ENCODE measurements around the gene AFMID.

The AFMID gene

DNA sequence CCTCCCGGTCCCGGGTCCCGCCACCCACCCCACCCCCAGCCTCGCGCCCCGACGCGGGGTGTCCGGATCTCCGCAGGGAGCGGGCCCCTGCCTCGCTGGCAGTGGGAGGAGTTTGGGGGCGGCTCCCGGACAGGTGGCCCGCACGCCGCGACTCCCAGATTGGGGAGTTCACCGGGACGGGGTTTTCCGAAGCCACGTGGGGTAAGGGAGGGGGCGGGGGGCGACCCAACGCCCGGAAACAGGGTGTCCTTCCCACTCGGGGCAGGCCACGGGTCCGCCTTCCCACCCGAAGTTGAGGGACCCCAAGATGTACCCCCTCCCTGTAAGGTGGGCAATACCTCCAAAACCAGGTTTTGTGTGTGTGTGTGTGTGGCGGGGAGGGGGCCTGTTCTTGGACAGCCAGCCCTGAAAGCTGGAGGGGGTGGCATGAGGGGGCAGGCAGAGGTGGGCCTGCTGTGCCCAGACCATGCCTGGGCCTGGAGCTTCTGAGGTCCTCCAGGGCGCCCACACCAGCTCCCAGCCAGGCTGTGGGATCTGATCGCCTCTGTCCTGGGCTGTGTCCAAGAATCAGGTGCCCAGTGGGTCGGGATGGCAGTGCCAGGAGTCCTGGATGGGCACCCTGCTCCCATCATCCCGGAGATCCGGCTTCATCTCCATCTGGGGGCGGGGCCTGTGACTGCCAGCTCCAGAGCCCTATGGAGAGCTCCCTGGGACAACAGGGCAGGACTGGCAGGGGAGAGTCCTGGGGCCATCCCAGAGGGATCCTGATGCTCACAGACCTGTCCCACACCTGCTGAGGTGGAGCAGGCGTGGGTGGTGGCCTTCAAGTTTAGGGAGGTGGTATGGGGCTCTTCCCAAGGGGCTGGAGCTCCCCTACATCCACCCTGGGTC, 18.0 kb upstream of the AFMID start:
- TF ChIP-seq POLR2AphosphoS5 (IDR thresholded peaks at IDR 0.05; ENCODE audit: low read depth, low read length) (no peak), FOXP2 (optimal IDR thresholded peaks at IDR 0.05; ENCODE audit: borderline replicate concordance, extremely low read depth, extremely low read length, insufficient read depth) (no peak), SIN3A (IDR thresholded peaks at IDR 0.05; ENCODE audit: borderline replicate concordance, insufficient read depth, low read length) (no peak), TAF1 (IDR thresholded peaks at IDR 0.05; ENCODE audit: borderline replicate concordance, insufficient read depth, low read length) (no peak)
- TF ChIP-seq, protein P1, sequence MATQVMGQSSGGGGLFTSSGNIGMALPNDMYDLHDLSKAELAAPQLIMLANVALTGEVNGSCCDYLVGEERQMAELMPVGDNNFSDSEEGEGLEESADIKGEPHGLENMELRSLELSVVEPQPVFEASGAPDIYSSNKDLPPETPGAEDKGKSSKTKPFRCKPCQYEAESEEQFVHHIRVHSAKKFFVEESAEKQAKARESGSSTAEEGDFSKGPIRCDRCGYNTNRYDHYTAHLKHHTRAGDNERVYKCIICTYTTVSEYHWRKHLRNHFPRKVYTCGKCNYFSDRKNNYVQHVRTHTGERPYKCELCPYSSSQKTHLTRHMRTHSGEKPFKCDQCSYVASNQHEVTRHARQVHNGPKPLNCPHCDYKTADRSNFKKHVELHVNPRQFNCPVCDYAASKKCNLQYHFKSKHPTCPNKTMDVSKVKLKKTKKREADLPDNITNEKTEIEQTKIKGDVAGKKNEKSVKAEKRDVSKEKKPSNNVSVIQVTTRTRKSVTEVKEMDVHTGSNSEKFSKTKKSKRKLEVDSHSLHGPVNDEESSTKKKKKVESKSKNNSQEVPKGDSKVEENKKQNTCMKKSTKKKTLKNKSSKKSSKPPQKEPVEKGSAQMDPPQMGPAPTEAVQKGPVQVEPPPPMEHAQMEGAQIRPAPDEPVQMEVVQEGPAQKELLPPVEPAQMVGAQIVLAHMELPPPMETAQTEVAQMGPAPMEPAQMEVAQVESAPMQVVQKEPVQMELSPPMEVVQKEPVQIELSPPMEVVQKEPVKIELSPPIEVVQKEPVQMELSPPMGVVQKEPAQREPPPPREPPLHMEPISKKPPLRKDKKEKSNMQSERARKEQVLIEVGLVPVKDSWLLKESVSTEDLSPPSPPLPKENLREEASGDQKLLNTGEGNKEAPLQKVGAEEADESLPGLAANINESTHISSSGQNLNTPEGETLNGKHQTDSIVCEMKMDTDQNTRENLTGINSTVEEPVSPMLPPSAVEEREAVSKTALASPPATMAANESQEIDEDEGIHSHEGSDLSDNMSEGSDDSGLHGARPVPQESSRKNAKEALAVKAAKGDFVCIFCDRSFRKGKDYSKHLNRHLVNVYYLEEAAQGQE (IDR thresholded peaks at IDR 0.05; ENCODE audit: insufficient read depth in 1 of 2, low read depth in 2 of 2, low read length in 2 of 2), result no peak

DNA sequence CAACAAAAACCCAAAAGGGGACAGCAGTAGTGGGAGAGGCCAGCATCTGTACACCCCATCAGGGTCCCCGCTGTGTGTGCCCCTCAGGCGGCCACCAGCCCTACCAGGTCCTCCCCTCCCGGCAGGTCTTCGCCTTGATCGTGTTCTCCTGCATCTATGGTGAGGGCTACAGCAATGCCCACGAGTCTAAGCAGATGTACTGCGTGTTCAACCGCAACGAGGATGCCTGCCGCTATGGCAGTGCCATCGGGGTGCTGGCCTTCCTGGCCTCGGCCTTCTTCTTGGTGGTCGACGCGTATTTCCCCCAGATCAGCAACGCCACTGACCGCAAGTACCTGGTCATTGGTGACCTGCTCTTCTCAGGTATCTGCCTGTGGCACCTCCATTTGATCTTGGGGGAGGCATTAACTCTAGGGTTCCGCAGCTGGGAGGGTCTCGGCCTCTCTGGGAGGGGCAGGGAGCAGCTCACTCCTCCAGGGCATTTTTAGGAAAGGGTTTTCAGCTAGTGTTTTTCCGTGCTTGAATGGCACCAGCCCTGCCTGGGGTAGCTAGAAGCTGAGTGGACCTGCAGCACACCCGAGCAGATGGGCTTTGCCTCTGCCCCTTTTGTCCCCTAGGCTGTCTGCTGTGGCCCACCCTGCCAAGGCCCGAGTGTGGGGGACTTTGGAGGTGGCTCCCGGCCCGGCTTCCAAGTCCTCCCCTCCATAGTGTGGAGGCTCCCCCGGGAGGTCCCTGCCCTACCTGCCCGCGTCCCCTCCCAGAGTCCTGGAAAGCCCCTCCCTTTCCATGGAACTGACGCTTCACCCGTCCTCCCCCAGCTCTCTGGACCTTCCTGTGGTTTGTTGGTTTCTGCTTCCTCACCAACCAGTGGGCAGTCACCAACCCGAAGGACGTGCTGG, 16.2 kb upstream of the AFMID start:
- no peak for TF ChIP-seq POLR2AphosphoS5 (IDR thresholded peaks at IDR 0.05; ENCODE audit: low read depth, low read length)
- TF ChIP-seq TAF1 (IDR thresholded peaks at IDR 0.05; ENCODE audit: borderline replicate concordance, insufficient read depth, low read length), result no peak
- TF ChIP-seq FOXP2 (optimal IDR thresholded peaks at IDR 0.05; ENCODE audit: borderline replicate concordance, extremely low read depth, extremely low read length, insufficient read depth), result no peak
- TF ChIP-seq, protein P1 (IDR thresholded peaks at IDR 0.05; ENCODE audit: insufficient read depth in 1 of 2, low read depth in 2 of 2, low read length in 2 of 2), result no peak
- no peak for TF ChIP-seq SIN3A (IDR thresholded peaks at IDR 0.05; ENCODE audit: borderline replicate concordance, insufficient read depth, low read length)

DNA sequence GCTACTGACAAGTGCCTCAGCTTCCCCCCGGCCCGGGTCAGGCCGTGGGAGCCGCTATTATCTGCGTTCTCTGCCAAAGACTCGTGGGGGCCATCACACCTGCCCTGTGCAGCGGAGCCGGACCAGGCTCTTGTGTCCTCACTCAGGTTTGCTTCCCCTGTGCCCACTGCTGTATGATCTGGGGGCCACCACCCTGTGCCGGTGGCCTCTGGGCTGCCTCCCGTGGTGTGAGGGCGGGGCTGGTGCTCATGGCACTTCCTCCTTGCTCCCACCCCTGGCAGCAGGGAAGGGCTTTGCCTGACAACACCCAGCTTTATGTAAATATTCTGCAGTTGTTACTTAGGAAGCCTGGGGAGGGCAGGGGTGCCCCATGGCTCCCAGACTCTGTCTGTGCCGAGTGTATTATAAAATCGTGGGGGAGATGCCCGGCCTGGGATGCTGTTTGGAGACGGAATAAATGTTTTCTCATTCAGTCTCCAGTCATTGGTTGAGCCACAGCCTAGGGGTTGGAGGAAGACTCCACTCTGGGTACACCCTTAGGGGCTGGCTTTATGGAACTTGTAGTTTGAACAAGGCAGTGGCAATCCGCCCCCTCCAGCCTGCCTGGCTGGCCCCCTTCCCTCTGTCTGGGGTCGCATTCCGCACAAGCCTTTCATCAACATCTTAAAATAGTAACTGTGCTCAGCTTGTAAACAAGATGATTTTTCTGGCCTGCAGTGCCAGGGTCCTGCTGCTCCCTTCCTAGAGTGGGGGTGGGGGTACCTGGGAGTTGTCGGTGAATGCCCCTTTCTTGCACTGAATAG, 14.7 kb upstream of the AFMID start:
- TF ChIP-seq TAF1 (IDR thresholded peaks at IDR 0.05; ENCODE audit: borderline replicate concordance, insufficient read depth, low read length) (no peak), SIN3A (IDR thresholded peaks at IDR 0.05; ENCODE audit: borderline replicate concordance, insufficient read depth, low read length) (no peak), POLR2AphosphoS5 (IDR thresholded peaks at IDR 0.05; ENCODE audit: low read depth, low read length) (peak; percentile 20; the same call in 1 of the 2 replicates)

DNA sequence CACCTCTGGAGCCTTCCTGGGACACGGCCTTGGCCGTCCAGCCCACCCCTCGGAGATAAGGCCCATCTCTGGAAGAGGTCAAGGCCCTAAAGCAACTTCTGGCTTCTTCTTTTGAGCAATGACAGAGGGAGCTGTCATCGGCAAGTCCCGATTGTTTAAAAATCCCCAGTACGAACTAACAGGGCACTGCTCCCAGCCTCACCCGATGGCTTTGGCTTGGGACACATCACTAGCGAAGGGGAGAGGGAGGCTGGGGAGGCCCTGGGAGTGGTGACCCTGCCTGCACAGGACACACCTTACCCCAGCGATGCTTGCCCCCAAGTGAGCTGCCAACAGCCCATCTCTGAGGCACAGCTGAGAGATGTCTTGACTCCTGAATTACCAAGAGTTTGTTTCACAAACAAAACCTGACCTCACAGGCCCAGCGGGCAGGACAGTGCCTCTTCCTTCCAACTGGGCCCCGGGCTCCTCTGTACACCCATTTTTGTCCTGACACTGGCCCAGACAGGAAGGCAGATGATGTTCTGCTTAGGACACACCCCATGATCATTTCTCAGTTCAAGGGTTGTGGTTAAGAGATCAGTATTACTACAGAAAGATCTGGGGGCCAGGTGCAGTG, 14.0 kb upstream of the AFMID start:
- no peak for TF ChIP-seq TAF1 (IDR thresholded peaks at IDR 0.05; ENCODE audit: borderline replicate concordance, insufficient read depth, low read length)
- TF ChIP-seq, protein P1 (IDR thresholded peaks at IDR 0.05; ENCODE audit: insufficient read depth in 1 of 2, low read depth in 2 of 2, low read length in 2 of 2), result no peak
- no peak for TF ChIP-seq FOXP2 (optimal IDR thresholded peaks at IDR 0.05; ENCODE audit: borderline replicate concordance, extremely low read depth, extremely low read length, insufficient read depth)
- no peak for TF ChIP-seq SIN3A (IDR thresholded peaks at IDR 0.05; ENCODE audit: borderline replicate concordance, insufficient read depth, low read length)
- no peak for TF ChIP-seq POLR2AphosphoS5 (IDR thresholded peaks at IDR 0.05; ENCODE audit: low read depth, low read length)
